OCI-LY3 (cell line): ENCODE measurements around the gene CACNA2D2.

ENCODE experiments used
- H2AFZ ChIP-seq: fragments of 200-600, 300-600 bp; shearing (Covaris generic); 2 replicates; pipeline ENCODE4 v1.6.0; 2014; ENCODE audit warnings: antibody characterized with exemption, low read depth, low read length
- H3K27ac ChIP-seq: fragments of 200-600, 300-600 bp; sonication (generic); 2 replicates; pipeline ENCODE4 v1.5.1; 2014; ENCODE audit warnings: mild to moderate bottlenecking, low read length, moderate library complexity, mixed read lengths
- H3K27me3 ChIP-seq: fragments of 200-600, 300-600 bp; sonication (generic); 2 replicates; pipeline ENCODE4 v1.6.1; 2014; ENCODE audit warnings: low read depth, low read length, mixed read lengths
- H3K36me3 ChIP-seq: fragments of 200-600, 300-600 bp; sonication (generic); replicated peaks from 2 replicates; pipeline ENCODE3; 2014; ENCODE audit warnings: low read depth, low read length, mixed read lengths
- H3K4me1 ChIP-seq: fragments of 300-600, 200-600 bp; sonication (generic); 2 replicates; pipeline ENCODE4 v1.6.1; 2014; ENCODE audit warnings: low read length, mixed read lengths
- H3K4me2 ChIP-seq: fragments of 200-600, 300-600 bp; sonication (generic); 2 replicates; pipeline ENCODE4 v1.6.1; 2014; ENCODE audit warnings: low read length, mixed read lengths
- H3K4me3 ChIP-seq: fragments of 300-600, 200-600 bp; sonication (generic); 2 replicates; pipeline ENCODE4 v1.5.1; 2014; ENCODE audit warnings: antibody characterized with exemption, mild to moderate bottlenecking, low read length, moderate library complexity
- H3K79me2 ChIP-seq: fragments of 300-600, 200-600 bp; shearing (Covaris generic); 2 replicates; pipeline ENCODE4 v1.6.1; 2014; ENCODE audit warnings: mild to moderate bottlenecking, low read length, mixed read lengths
- H3K9ac ChIP-seq: fragments of 300-600, 200-600 bp; shearing (Covaris generic); 2 replicates; pipeline ENCODE4 v1.6.0; 2014; ENCODE audit warnings: mild to moderate bottlenecking, low read length, moderate library complexity
- H3K9me3 ChIP-seq: fragments of 200-600, 300-600 bp; shearing (Covaris generic); 2 replicates; pipeline ENCODE4 v1.6.1; 2014; ENCODE audit warnings: low read length, mixed read lengths; ENCODE audit not compliant: insufficient read depth
- H4K20me1 ChIP-seq: fragments of 200-600, 300-600 bp; sonication (generic); 2 replicates; pipeline ENCODE4 v1.6.1; 2016; ENCODE audit warnings: low read length, mixed read lengths; ENCODE audit not compliant: insufficient read depth
- EZH2phosphoT487 ChIP-seq: fragments of 200-600 bp; shearing (Covaris generic); IDR thresholded peaks from 2 replicates; pipeline ENCODE4 v1.6.1; 2018; ENCODE audit warnings: antibody characterized with exemption, mixed run types, low read depth
- TF ChIP-seq, protein P1 (sequence below): fragments of 200-600, 300-600 bp; sonication (generic); IDR thresholded peaks from 2 replicates; pipeline ENCODE4 v1.5.1; 2014; ENCODE audit warnings: antibody characterized with exemption, low read length, low read depth

Gene CACNA2D2

DNA sequence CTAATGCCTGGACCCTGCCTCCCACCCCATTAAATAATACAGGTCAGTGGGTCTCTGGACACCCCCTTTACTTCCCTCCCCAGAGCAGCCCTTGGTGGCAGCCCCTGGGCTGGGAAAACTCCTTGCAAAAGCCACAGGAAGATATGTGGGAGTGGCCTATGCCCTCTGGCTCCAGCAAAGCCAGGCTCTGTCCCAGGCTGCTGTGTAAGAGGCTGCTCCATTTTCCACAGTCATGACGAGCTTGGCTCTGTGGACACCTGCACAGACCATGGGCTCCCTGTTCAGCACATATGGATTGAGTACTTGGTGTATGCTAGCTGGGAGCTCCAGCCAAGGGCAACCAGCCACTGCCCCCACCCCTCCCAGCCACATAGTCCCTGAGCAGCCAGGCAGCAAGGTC lies 13.0 kb downstream of the CACNA2D2 start:
- Histone ChIP-seq H3K4me2 (peak overlapping the region; percentile 33; the same call in 1 of the 2 replicates), H4K20me1 (no peaks in the 10 kb centered on the region), H3K27ac (no peak overlapping the region), H3K36me3 (no peaks in the 10 kb centered on the region), H3K4me1 (peaks cover 10% of the 10 kb centered on the region), H3K9ac (no peak overlapping the region), H3K9me3 (no peaks in the 10 kb centered on the region), H3K27me3 (peaks cover 9% of the 10 kb centered on the region), H3K4me3 (no peak overlapping the region), H3K79me2 (no peaks in the 10 kb centered on the region), H2AFZ (no peak overlapping the region)
- TF ChIP-seq, protein P1, sequence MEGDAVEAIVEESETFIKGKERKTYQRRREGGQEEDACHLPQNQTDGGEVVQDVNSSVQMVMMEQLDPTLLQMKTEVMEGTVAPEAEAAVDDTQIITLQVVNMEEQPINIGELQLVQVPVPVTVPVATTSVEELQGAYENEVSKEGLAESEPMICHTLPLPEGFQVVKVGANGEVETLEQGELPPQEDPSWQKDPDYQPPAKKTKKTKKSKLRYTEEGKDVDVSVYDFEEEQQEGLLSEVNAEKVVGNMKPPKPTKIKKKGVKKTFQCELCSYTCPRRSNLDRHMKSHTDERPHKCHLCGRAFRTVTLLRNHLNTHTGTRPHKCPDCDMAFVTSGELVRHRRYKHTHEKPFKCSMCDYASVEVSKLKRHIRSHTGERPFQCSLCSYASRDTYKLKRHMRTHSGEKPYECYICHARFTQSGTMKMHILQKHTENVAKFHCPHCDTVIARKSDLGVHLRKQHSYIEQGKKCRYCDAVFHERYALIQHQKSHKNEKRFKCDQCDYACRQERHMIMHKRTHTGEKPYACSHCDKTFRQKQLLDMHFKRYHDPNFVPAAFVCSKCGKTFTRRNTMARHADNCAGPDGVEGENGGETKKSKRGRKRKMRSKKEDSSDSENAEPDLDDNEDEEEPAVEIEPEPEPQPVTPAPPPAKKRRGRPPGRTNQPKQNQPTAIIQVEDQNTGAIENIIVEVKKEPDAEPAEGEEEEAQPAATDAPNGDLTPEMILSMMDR = no peak
- TF ChIP-seq EZH2phosphoT487 = no peak

DNA sequence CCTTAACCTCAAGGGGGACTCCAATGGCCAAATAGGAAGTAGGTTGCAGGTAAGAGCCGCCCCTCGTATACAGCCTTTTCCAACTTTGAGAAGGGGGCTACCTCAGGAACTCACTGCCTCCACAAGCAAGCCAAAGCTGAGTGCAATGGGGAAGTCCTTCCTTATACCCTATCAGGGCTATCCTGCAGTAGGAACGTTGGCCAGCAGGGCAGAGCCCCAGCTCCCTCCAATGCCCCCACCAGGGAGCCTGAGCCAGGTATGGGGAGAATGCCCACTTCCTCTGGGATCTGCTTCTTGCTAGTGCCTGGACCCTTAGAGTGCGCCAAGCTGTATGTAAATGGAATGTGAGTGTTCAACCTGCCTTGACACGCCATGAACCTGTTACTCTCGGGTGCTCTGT lies 16.3 kb downstream of the CACNA2D2 start:
- no peak overlapping the region for H3K9ac ChIP-seq

DNA sequence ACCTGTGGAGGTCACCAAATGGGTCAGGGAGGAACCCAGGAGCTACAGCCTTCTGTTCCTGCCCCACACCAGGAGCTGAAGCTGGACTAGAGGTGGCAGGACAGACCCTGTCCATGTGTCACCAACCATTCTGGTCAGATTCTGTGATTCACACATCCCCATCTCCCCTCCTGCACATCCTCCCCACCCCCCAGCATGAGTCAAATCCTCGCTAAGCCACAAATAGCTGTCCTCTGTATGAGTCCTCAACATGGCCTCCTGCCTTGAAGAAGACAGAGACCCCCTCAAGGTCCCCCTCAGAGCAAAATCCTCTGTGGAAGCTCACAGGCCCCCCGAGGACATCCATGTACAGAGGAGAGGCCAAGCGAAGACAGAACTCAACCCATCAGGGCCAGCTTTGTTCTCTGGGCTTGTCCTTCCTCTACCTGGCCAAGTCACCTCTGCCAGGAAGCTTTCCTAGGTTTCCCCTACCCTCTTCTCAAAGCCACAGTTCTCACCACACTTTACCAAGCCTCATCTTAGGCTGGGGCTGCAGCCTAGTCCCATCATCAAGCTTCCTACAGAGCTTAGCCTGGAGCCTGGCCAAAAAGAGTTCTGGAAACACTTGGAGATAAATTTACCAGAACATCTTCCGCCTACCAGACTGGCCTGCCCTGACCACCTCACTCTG lies 17.1 kb downstream of the CACNA2D2 start:
- H3K4me1 ChIP-seq = peaks cover 9% of the 10 kb centered on the region
- no peak overlapping the region for H3K27ac ChIP-seq
- H3K9ac ChIP-seq = no peak overlapping the region
- no peaks in the 10 kb centered on the region for H3K36me3 ChIP-seq
- H4K20me1 ChIP-seq = no peaks in the 10 kb centered on the region
- H3K27me3 ChIP-seq = peaks cover 14% of the 10 kb centered on the region
- H2AFZ ChIP-seq = no peak overlapping the region
- no peak overlapping the region for H3K4me2 ChIP-seq
- TF ChIP-seq, protein P1 = no peak
- TF ChIP-seq EZH2phosphoT487 = no peak
- H3K4me3 ChIP-seq = no peak overlapping the region
- H3K79me2 ChIP-seq = no peaks in the 10 kb centered on the region
- no peaks in the 10 kb centered on the region for H3K9me3 ChIP-seq

More for the DNA sequence above, 16.3 kb downstream of the CACNA2D2 start:
- no peak overlapping the region for H3K4me2 ChIP-seq
- H3K4me3 ChIP-seq = no peak overlapping the region
- H3K27ac ChIP-seq = no peak overlapping the region
- H3K27me3 ChIP-seq = peaks cover 12% of the 10 kb centered on the region
- no peaks in the 10 kb centered on the region for H3K36me3 ChIP-seq
- no peaks in the 10 kb centered on the region for H3K79me2 ChIP-seq
- no peaks in the 10 kb centered on the region for H3K9me3 ChIP-seq
- H3K4me1 ChIP-seq = peaks cover 10% of the 10 kb centered on the region
- H2AFZ ChIP-seq = no peak overlapping the region
- TF ChIP-seq EZH2phosphoT487 = no peak
- TF ChIP-seq, protein P1 = no peak
- H4K20me1 ChIP-seq = no peaks in the 10 kb centered on the region

DNA sequence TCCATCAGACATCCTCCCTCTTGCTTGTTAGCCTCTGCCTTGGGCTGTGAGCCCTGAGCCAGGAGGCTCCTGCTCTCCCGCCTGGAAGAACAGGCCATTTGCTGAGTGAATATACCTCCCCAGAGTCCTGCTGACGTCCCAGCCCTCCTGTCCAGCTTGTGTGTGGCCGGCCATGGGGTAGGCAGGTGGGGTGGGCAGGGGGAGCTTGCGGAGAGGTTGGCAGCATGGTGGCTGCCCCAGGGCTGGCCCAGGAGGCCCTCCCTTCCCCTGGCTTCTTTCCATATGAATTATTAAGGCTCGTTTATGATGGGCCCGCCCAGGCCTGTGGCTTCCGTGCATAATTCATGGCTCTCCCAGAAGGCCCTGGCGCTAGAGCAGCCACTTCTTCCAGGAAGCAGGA lies 18.7 kb downstream of the CACNA2D2 start:
- no peak overlapping the region for H3K4me3 ChIP-seq
- no peaks in the 10 kb centered on the region for H3K9me3 ChIP-seq
- H2AFZ ChIP-seq = no peak overlapping the region
- TF ChIP-seq, protein P1 = no peak
- no peak for TF ChIP-seq EZH2phosphoT487
- no peak overlapping the region for H3K27ac ChIP-seq
- H3K4me2 ChIP-seq = no peak overlapping the region
- H3K4me1 ChIP-seq = peaks cover 9% of the 10 kb centered on the region
- H3K27me3 ChIP-seq = peaks cover 14% of the 10 kb centered on the region
- no peak overlapping the region for H3K9ac ChIP-seq
- H4K20me1 ChIP-seq = no peaks in the 10 kb centered on the region
- no peaks in the 10 kb centered on the region for H3K36me3 ChIP-seq
- H3K79me2 ChIP-seq = no peaks in the 10 kb centered on the region
